Urinary bladder (tissue), 4 donors: ENCODE data around the gene ALMS1. TPM values are rescaled to one million over a fixed set of nuclear protein-coding genes. Genes with fewer than 3 reads are reported as not detected.
"Not testable (repeated sequence)": the region's sequence is repeated elsewhere in the genome, so short reads cannot be mapped to it uniquely, and the experiment has no call there.

Source experiments
- DNase-seq: peaks from one replicate; pipeline ENCODE4 v3.0.0-alpha.2; 2015; ENCODE audit errors: extremely low spot score
- H3K27ac ChIP-seq: one replicate; pipeline ENCODE4 v1.5.1; 2013; ENCODE audit warnings: low read depth, mild to moderate bottlenecking, moderate library complexity
- H3K36me3 ChIP-seq: one replicate; pipeline ENCODE4 v1.6.1; 2013; ENCODE audit warnings: mild to moderate bottlenecking, moderate library complexity; ENCODE audit not compliant: insufficient read depth
- H3K4me1 ChIP-seq: one replicate; pipeline ENCODE4 v1.6.1; 2013; ENCODE audit warnings: mild to moderate bottlenecking, moderate library complexity; ENCODE audit not compliant: insufficient read depth
- H3K4me3 ChIP-seq: one replicate; pipeline ENCODE4 v1.5.1; 2013; ENCODE audit warnings: low read depth, low read length
- WGBS: extraction: QIAGEN DNeasy Blood & Tissue Kit; methylation state at CpG from one replicate; pipeline ENCODE4 v1.1.7; 2013; 5-methylcytosine and 5-hydroxymethylcytosine counted together
- polyA plus RNA-seq: library from polyadenylated mRNA; stranded (reverse); fragments of 200-250 nt; gene quantifications from one replicate; pipeline ENCODE4 v1.2.3, GENCODE V29; 2013
- total RNA-seq: library from RNA; depleted of rRNA; stranded (reverse); fragments of >200 nt; gene quantifications from one replicate; pipeline ENCODE4 v1.2.3, GENCODE V29; 2014
- donor health status: healthy with polysubstance abuse.
- donor health status: healthy.

Gene ALMS1
- total and polyA plus RNA-seq, 2 donors, result 10.7 to 65.1 TPM

- H3K4me1 ChIP-seq, result no peaks in the 10 kb centered on the region
- H3K4me3 ChIP-seq, result no peak overlapping the region
- no peak for DNase-seq
- peaks cover 3% of the 10 kb centered on the region for H3K36me3 ChIP-seq
- H3K27ac ChIP-seq, result no peak overlapping the region
- WGBS, result 97% methylated on average over 2 of the region's 2 CpGs
Measured at GRCh38 chr2:73494031-73494430, 108.4 kb downstream of the ALMS1 start.

- Histone ChIP-seq H3K4me1 (no peaks in the 10 kb centered on the region), H3K27ac (no peak overlapping the region), H3K4me3 (no peak overlapping the region), H3K36me3 (no peaks in the 10 kb centered on the region)
- 88% methylated on average over 2 of the region's 2 CpGs for WGBS
- no peak for DNase-seq
Measured at GRCh38 chr2:73503992-73504570, 118.4 kb downstream of the ALMS1 start.

- 98% methylated on average over 2 of the region's 2 CpGs for WGBS
- H3K4me3 ChIP-seq, result not testable (repeated sequence)
Measured at GRCh38 chr2:73504850-73505249, 119.2 kb downstream of the ALMS1 start.

GRCh38 chr2:73510470-73510869 is 124.8 kb downstream of the ALMS1 start:
- H3K27ac ChIP-seq, H3K4me1 ChIP-seq, DNase-seq, H3K36me3 ChIP-seq, H3K4me3 ChIP-seq: not testable (repeated sequence)
- WGBS, result 87% methylated on average over 5 of the region's 5 CpGs

More at GRCh38 chr2:73504850-73505249, 119.2 kb downstream of the ALMS1 start:
- not testable (repeated sequence) for H3K4me1 ChIP-seq, H3K36me3 ChIP-seq, DNase-seq, H3K27ac ChIP-seq

GRCh38 chr2:73516033-73516432 is 130.4 kb downstream of the ALMS1 start:
- Histone ChIP-seq H3K36me3 (no peaks in the 10 kb centered on the region), H3K27ac (no peak overlapping the region), H3K4me3 (no peak overlapping the region), H3K4me1 (no peaks in the 10 kb centered on the region)
- no peak for DNase-seq
- WGBS, result 99% methylated on average over 1 of the region's 1 CpG

GRCh38 chr2:73528688-73529087 is 143.1 kb downstream of the ALMS1 start:
- H3K27ac ChIP-seq, result no peak overlapping the region
- H3K4me3 ChIP-seq, result no peak overlapping the region
- WGBS, result 97% methylated on average over 1 of the region's 1 CpG
- DNase-seq, result no peak
- no peaks in the 10 kb centered on the region for H3K4me1 ChIP-seq
- no peaks in the 10 kb centered on the region for H3K36me3 ChIP-seq

GRCh38 chr2:73530773-73531172 is 145.1 kb downstream of the ALMS1 start:
- not testable (repeated sequence) for DNase-seq, H3K36me3 ChIP-seq, H3K4me1 ChIP-seq, H3K4me3 ChIP-seq, H3K27ac ChIP-seq
- 95% methylated on average over 4 of the region's 4 CpGs for WGBS

GRCh38 chr2:73532381-73532780 is 146.7 kb downstream of the ALMS1 start:
- Histone ChIP-seq H3K27ac (no peak overlapping the region), H3K4me1 (no peaks in the 10 kb centered on the region), H3K4me3 (no peak overlapping the region), H3K36me3 (peaks cover 4% of the 10 kb centered on the region)
- 98% methylated on average over 1 of the region's 1 CpG for WGBS
- DNase-seq, result no peak

GRCh38 chr2:73536133-73536840 is 150.7 kb downstream of the ALMS1 start:
- H3K27ac ChIP-seq, result no peak overlapping the region
- H3K36me3 ChIP-seq, result peaks cover 4% of the 10 kb centered on the region
- no peak overlapping the region for H3K4me3 ChIP-seq
- peak; percentile 2 for DNase-seq
- H3K4me1 ChIP-seq, result no peaks in the 10 kb centered on the region
- 87% methylated on average over 6 of the region's 6 CpGs for WGBS

- H3K27ac ChIP-seq, H3K36me3 ChIP-seq, DNase-seq, H3K4me1 ChIP-seq, H3K4me3 ChIP-seq: not testable (repeated sequence)
- WGBS, result 72% methylated on average over 5 of the region's 5 CpGs
Measured at GRCh38 chr2:73560875-73561274, 175.2 kb downstream of the ALMS1 start.

- Histone ChIP-seq H3K27ac (no peak overlapping the region), H3K4me3 (no peak overlapping the region), H3K36me3 (peaks cover 1% of the 10 kb centered on the region), H3K4me1 (no peaks in the 10 kb centered on the region)
- no peak for DNase-seq
Measured at GRCh38 chr2:73561422-73561821, 175.8 kb downstream of the ALMS1 start.

- no peak for DNase-seq
- Histone ChIP-seq H3K4me3 (no peak overlapping the region), H3K36me3 (peaks cover 1% of the 10 kb centered on the region), H3K4me1 (no peaks in the 10 kb centered on the region), H3K27ac (no peak overlapping the region)
- 94% methylated on average over 1 of the region's 1 CpG for WGBS
Measured at GRCh38 chr2:73564986-73565385, 179.3 kb downstream of the ALMS1 start.

GRCh38 chr2:73566288-73566878 is 180.7 kb downstream of the ALMS1 start:
- 95% methylated on average over 5 of the region's 5 CpGs for WGBS
- H3K27ac ChIP-seq, result no peak overlapping the region
- H3K36me3 ChIP-seq, result peaks cover 1% of the 10 kb centered on the region
- DNase-seq, result no peak
- H3K4me3 ChIP-seq, result no peak overlapping the region
- H3K4me1 ChIP-seq, result no peaks in the 10 kb centered on the region

- WGBS, result 72% methylated on average over 2 of the region's 2 CpGs
- H3K4me1 ChIP-seq, result no peaks in the 10 kb centered on the region
Measured at GRCh38 chr2:73575261-73575660, 189.6 kb downstream of the ALMS1 start.

More at GRCh38 chr2:73575261-73575660, 189.6 kb downstream of the ALMS1 start:
- no peak for DNase-seq
- H3K4me3 ChIP-seq, result no peak overlapping the region
- H3K27ac ChIP-seq, result no peak overlapping the region
- no peaks in the 10 kb centered on the region for H3K36me3 ChIP-seq
